ENCODE results near the gene OR4D11. TPM values are rescaled to one million over a fixed set of nuclear protein-coding genes. Genes with fewer than 3 reads are reported as not detected.
A peak's percentile ranks its signal among the peaks of the same experiment; 100 is the strongest.

Gene OR4D11
- total and polyA plus RNA-seq, 10 of the 15 experiments (the other 5 are each of a cell fraction or from before 2014, with no cell fraction given): not detected

DNA sequence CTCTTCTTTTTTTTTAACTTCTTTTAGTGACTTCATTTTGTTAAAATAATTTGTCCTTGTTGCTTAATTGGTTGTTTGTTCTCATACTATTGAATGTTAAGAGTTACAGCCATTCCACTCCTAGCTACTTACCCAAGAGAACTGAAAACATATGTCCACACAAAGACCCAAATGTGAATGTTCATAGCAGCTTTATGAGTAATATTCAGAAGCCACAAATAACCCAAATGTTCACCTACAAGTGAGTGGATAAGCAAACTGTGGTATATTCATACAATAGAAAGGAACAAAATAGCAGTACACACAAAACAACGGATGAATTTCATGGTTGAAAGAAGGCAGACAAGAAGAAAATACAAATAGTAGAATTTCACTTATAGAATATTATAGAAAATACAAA lies 1.4 kb upstream of the OR4D11 start (continued):
- TF ChIP-seq, protein P1, sequence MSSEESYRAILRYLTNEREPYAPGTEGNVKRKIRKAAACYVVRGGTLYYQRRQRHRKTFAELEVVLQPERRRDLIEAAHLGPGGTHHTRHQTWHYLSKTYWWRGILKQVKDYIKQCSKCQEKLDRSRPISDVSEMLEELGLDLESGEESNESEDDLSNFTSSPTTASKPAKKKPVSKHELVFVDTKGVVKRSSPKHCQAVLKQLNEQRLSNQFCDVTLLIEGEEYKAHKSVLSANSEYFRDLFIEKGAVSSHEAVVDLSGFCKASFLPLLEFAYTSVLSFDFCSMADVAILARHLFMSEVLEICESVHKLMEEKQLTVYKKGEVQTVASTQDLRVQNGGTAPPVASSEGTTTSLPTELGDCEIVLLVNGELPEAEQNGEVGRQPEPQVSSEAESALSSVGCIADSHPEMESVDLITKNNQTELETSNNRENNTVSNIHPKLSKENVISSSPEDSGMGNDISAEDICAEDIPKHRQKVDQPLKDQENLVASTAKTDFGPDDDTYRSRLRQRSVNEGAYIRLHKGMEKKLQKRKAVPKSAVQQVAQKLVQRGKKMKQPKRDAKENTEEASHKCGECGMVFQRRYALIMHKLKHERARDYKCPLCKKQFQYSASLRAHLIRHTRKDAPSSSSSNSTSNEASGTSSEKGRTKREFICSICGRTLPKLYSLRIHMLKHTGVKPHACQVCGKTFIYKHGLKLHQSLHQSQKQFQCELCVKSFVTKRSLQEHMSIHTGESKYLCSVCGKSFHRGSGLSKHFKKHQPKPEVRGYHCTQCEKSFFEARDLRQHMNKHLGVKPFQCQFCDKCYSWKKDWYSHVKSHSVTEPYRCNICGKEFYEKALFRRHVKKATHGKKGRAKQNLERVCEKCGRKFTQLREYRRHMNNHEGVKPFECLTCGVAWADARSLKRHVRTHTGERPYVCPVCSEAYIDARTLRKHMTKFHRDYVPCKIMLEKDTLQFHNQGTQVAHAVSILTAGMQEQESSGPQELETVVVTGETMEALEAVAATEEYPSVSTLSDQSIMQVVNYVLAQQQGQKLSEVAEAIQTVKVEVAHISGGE (CRISPR knock-in tag; IDR thresholded peaks at IDR 0.05): no peak
- TF ChIP-seq RUNX3 (IDR thresholded peaks at IDR 0.05; ENCODE audit: low read length): peak; percentile 92
- TF ChIP-seq NFIC (IDR thresholded peaks at IDR 0.05; ENCODE audit: low read depth, low read length): peak; percentile 70
- TF ChIP-seq PML (IDR thresholded peaks at IDR 0.05; ENCODE audit: low read length): no peak
- 0 out of 2 replicates have a peak, but pooled peaks have one; percentile 21 for TF ChIP-seq IRF4 (IDR thresholded peaks at IDR 0.05; ENCODE audit: low read depth, low read length)
- TF ChIP-seq CBFB (IDR thresholded peaks at IDR 0.05; ENCODE audit: low read depth): no peak
- TF ChIP-seq ESRRA (IDR thresholded peaks at IDR 0.05; ENCODE audit: low read length): no peak
- TF ChIP-seq JUNB (IDR thresholded peaks at IDR 0.05): peak; percentile 81
- no peak for TF ChIP-seq EP300 (IDR thresholded peaks at IDR 0.05; ENCODE audit: borderline replicate concordance in 1 of 2, control insufficient read depth in 1 of 2, low read depth in 2 of 2, low read length in 2 of 2)

GRCh38 chr11:59510941-59511589 lies 7.7 kb downstream of the OR4D11 start, which contains the start of gene OR4D9:
Gene OR4D9 (plus strand): TSS chr11:59511539. CDS start chr11:59514913, 3,374 bp downstream.
- no peaks in the 10 kb centered on the region for H3K36me3 ChIP-seq (ENCODE audit: control insufficient read depth in 2 of 2, insufficient read depth in 2 of 2, low read length in 1 of 2)
- BruUV-seq (replicated peaks): no TSS peak
- in situ Hi-C loops (cut with MboI) (no loop called here), intact Hi-C loops (cut with micrococcal nuclease; ENCODE audit: unreplicated experiment) (no loop called here)
- 0% methylated on average over 2 of the region's 2 CpGs for WGBS (ENCODE audit: insufficient coverage, insufficient replicate concordance, low lambda C conversion rate, missing lambda C conversion rate)
- H3K4me2 ChIP-seq (ENCODE audit: control insufficient read depth, insufficient read depth): no peak within 1 kb of the TSS
- peak within 1 kb of the TSS; percentile 19; the same call in 1 of the 2 replicates for H2AFZ ChIP-seq (ENCODE audit: control insufficient read depth, low read depth, low read length)
- no peaks in the 10 kb centered on the region for H3K9me3 ChIP-seq (replicated peaks; ENCODE audit: control insufficient read depth, insufficient read depth, low read length)
- FAIRE-seq: no peak
- no peaks in the 10 kb centered on the region for H4K20me1 ChIP-seq (ENCODE audit: control insufficient read depth, insufficient read depth)
- ChIA-PET RAD21 (ENCODE audit: unreplicated experiment) (no interaction called here), POLR2A (no interaction called here), CTCF (interaction anchor here (0.7 kb wide), 1 partner anchor 358 kb away, joined by 3 read pairs; no protein-coding TSS in a partner anchor), SMC1A (ENCODE audit: uncharacterized antibody, unreplicated experiment) (no interaction called here)
- H3K27me3 ChIP-seq (replicated peaks in 1 of 2; ENCODE audit: control insufficient read depth in 2 of 2, insufficient read depth in 2 of 2, low read length in 1 of 2): no peaks in the 10 kb centered on the region
- no peaks in the 10 kb centered on the region for H3K4me1 ChIP-seq (ENCODE audit: control insufficient read depth, insufficient read depth, low read length)
- no peak within 1 kb of the TSS for H3K9ac ChIP-seq (ENCODE audit: control insufficient read depth, insufficient read depth, low read length)
- H3K4me3 ChIP-seq: no peak within 1 kb of the TSS
- H3K27ac ChIP-seq (ENCODE audit: control insufficient read depth, insufficient read depth): no peak within 1 kb of the TSS
- DNase-seq (ENCODE audit: low read depth, low spot score): no peak
- no peak for ATAC-seq
- H3K79me2 ChIP-seq (ENCODE audit: control insufficient read depth, insufficient read depth, low read length): no peaks in the 10 kb centered on the region
- TF ChIP-seq, protein P2, sequence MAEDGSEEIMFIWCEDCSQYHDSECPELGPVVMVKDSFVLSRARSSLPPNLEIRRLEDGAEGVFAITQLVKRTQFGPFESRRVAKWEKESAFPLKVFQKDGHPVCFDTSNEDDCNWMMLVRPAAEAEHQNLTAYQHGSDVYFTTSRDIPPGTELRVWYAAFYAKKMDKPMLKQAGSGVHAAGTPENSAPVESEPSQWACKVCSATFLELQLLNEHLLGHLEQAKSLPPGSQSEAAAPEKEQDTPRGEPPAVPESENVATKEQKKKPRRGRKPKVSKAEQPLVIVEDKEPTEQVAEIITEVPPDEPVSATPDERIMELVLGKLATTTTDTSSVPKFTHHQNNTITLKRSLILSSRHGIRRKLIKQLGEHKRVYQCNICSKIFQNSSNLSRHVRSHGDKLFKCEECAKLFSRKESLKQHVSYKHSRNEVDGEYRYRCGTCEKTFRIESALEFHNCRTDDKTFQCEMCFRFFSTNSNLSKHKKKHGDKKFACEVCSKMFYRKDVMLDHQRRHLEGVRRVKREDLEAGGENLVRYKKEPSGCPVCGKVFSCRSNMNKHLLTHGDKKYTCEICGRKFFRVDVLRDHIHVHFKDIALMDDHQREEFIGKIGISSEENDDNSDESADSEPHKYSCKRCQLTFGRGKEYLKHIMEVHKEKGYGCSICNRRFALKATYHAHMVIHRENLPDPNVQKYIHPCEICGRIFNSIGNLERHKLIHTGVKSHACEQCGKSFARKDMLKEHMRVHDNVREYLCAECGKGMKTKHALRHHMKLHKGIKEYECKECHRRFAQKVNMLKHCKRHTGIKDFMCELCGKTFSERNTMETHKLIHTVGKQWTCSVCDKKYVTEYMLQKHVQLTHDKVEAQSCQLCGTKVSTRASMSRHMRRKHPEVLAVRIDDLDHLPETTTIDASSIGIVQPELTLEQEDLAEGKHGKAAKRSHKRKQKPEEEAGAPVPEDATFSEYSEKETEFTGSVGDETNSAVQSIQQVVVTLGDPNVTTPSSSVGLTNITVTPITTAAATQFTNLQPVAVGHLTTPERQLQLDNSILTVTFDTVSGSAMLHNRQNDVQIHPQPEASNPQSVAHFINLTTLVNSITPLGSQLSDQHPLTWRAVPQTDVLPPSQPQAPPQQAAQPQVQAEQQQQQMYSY (CRISPR knock-in tag; IDR thresholded peaks at IDR 0.05): no peak
- TF ChIP-seq CBX5 (IDR thresholded peaks at IDR 0.05; ENCODE audit: low read depth) (no peak), ZBED1 (IDR thresholded peaks at IDR 0.05; ENCODE audit: borderline replicate concordance) (no peak), MTA3 (IDR thresholded peaks at IDR 0.05; ENCODE audit: borderline replicate concordance, low read length) (no peak)
